Right ventricle myocardium superior (tissue), 1 donor: ENCODE results near the gene GAGE13. TPM values are rescaled to one million over a fixed set of nuclear protein-coding genes. Genes with fewer than 3 reads are reported as not detected.
"Not testable (repeated sequence)": the region's sequence is repeated elsewhere in the genome, so short reads cannot be mapped to it uniquely, and the experiment has no call there.

Experiments used
- ATAC-seq: fragments of 200-7000 bp; cut with Tn5 transposase; one replicate; pipeline ENCODE4 v1.9.1; 2020; ENCODE audit warnings: mild to moderate bottlenecking; ENCODE audit not compliant: poor library complexity
- DNase-seq: peaks from one replicate; pipeline ENCODE4 v3.0.0-alpha.2; 2020
- intact Hi-C: fragments of 100-400 bp; cut with DNase I; formaldehyde crosslinking; loops from one replicate; pipeline ENCODE4 v1.11.2; 2022
- total RNA-seq: library from RNA; stranded (reverse); fragmentation: NEBNext Ultra II Directional; extraction: Animal tissue kit (Norgen Biotek cat#: 25700); gene quantifications from one replicate; pipeline ENCODE4 v1.2.1, GENCODE V29; 2021
- donor health status: DM: no; HTN: yes; CAD: no; lungs with severe emphysema.

The GAGE13 gene
- total RNA-seq, 1 donor from 2014 or later, result not detected

GRCh38 chrX:49322266-49322665, 9.1 kb upstream of the GAGE13 start:
- DNase-seq, ATAC-seq, intact Hi-C loops: not testable (repeated sequence)

- ATAC-seq, DNase-seq, intact Hi-C loops: not testable (repeated sequence)
These were observed 7.6 kb upstream of the GAGE13 start for GRCh38 chrX:49323735-49324134.

GRCh38 chrX:49330421-49330820, 961 bp upstream of the GAGE13 start:
- intact Hi-C loops, ATAC-seq, DNase-seq: not testable (repeated sequence)

DNA sequence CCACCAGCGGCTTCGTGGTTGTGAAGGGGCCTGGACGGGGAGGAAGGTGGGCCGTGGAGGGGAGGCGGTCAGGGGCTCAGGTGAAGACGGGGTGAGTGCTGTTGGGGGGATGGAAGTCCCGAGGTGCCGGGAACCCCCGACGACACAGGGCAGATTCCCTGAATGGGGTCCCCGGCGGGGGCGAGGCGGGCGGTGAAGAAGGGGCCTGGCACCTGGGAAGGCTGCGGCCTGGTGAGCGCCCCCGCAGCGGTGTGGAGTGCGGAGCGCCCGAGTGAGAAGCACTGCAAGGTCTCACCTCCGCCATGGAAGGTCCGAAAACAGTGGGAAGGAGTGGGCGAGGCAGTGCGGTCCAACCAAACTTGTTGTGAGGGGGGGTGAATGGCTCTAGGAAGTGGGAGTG, 459 bp downstream of the GAGE13 start:
- ATAC-seq, intact Hi-C loops: not testable (repeated sequence)
- DNase-seq, result peak; percentile 46

- ATAC-seq, DNase-seq, intact Hi-C loops: not testable (repeated sequence)
These were observed 10.1 kb downstream of the GAGE13 start for GRCh38 chrX:49341449-49341848.

DNA sequence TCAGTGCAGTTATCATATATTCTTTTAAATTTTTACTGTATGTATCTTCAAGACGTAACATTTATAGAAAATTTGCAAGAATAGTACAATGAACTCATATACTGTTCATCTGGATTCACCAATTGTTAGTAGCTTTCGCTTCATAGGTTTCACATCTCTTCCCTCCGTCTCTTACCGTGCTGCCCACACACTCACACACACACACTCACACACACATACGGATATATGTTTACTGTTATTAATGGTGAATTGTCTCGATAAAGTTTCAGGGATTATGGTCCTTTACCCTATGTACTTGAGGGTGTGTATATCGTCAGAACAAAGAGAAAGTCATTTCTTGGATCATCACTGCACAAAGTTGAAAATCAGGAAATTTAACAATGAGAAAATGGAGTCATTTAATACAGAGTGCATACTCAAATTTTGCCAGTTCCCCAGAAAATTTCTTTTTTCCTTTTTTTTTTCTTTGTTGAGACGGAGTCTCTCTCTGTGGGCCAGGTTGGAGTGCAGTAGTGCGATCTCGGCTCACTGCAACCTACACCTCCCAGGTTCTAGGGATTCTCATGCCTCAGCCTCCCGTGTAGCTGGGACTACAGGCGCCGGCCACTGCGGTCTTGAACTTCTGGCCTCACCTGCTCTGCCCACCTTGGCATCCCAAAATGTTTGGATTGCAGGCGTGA, 13.3 kb downstream of the GAGE13 start:
- intact Hi-C loops, DNase-seq, ATAC-seq: not testable (repeated sequence)

DNA sequence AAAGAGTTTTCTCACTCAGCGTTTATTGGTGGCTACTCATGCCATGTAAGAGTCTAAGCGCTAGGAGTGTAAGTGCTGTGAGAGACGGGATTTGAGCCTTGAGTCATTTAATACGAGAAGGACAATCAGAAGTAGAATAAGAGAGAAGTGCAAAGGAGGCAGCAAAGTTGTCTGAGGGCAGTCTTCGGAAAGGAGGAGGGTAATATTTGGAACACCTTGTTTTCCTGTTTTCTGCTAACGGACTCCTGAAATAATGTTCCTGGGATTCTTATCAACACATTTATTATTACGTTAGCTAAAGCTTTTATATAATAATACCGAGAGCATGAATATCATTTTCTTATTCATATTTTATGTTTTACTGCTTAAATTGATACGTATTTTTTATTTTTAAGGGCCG, 14.0 kb downstream of the GAGE13 start:
- intact Hi-C loops, DNase-seq, ATAC-seq: not testable (repeated sequence)

GRCh38 chrX:49346150-49346549, 14.8 kb downstream of the GAGE13 start:
- DNase-seq, intact Hi-C loops, ATAC-seq: not testable (repeated sequence)

Other genes with a start within 250 kb of the GAGE13 start
- 17.8 TPM for gene GPKOW, start 207.8 kb upstream of the GAGE13 start, total RNA-seq
- gene MAGIX, start 168.8 kb upstream of the GAGE13 start, total RNA-seq, result 5.3 TPM
- 50.1 TPM for gene PLP2, start 159.7 kb upstream of the GAGE13 start, total RNA-seq
- 12.7 TPM for gene PRICKLE3, start 145.2 kb upstream of the GAGE13 start, total RNA-seq
- 1.6 TPM for gene SYP, start 131.4 kb upstream of the GAGE13 start, total RNA-seq
- 0.11 TPM for gene CACNA1F, start 98.2 kb upstream of the GAGE13 start, total RNA-seq
- 10.8 TPM for gene CCDC22, start 96.1 kb upstream of the GAGE13 start, total RNA-seq
- gene FOXP3, start 66.9 kb upstream of the GAGE13 start, total RNA-seq, result not detected
- 21.9 TPM for gene PPP1R3F, start 61.8 kb upstream of the GAGE13 start, total RNA-seq
- not detected for gene GAGE10, start 27.9 kb upstream of the GAGE13 start, total RNA-seq
- not detected for gene GAGE12J, start 9.5 kb upstream of the GAGE13 start, total RNA-seq
- gene GAGE12C, start 200.6 kb downstream of the GAGE13 start, total RNA-seq, result not detected
- gene GAGE12D, start 210.2 kb downstream of the GAGE13 start, total RNA-seq, result not detected
- not detected for gene GAGE12E, start 219.7 kb downstream of the GAGE13 start, total RNA-seq
- not detected for gene GAGE12F, start 229.3 kb downstream of the GAGE13 start, total RNA-seq
- gene GAGE12G, start 238.8 kb downstream of the GAGE13 start, total RNA-seq, result not detected
- not detected for gene GAGE12H, start 248.4 kb downstream of the GAGE13 start, total RNA-seq